ENCODE data around the gene AUTS2. TPM values are rescaled to one million over a fixed set of nuclear protein-coding genes. Genes with fewer than 3 reads are reported as not detected.

AUTS2 gene
- total RNA-seq, 5 donors from 2014 or later (not counting 1 experiment from before 2014, with no cell fraction given), result 10.6 to 66.2 (median 37.6) TPM

- Mint-ChIP-seq H3K27me3 (peaks cover 0 to 3% of the 10 kb centered on the region in 2 donors), H3K36me3 (no peaks in the 10 kb centered on the region), H3K4me3 (no peak overlapping the region), H3K9me3 (no peaks in the 10 kb centered on the region), H3K4me1 (no peaks in the 10 kb centered on the region), H3K27ac (no peak overlapping the region)
- no peak overlapping the region for H3K27ac ChIP-seq (ENCODE audit: low read length)
- no peak overlapping the region for H3K4me3 ChIP-seq (ENCODE audit: control insufficient read depth in 1 of 2, extremely low read depth in 1 of 2, low read length in 1 of 2)
- no peaks in the 10 kb centered on the region for H3K9me3 ChIP-seq
- ATAC-seq (replicated peaks in 1 of 4) (no peak), DNase-seq (no peak)
- no peaks in the 10 kb centered on the region for H3K27me3 ChIP-seq (replicated peaks in 1 of 2; ENCODE audit: control insufficient read depth in 2 of 2, extremely low read depth in 1 of 2, insufficient read depth in 2 of 2, low read length in 1 of 2)
- no peaks in the 10 kb centered on the region for H3K4me1 ChIP-seq (ENCODE audit: control insufficient read depth in 1 of 2, extremely low read depth in 1 of 2, insufficient read depth in 2 of 2, low read length in 2 of 2)
- ChIA-PET POLR2A (interaction anchor here in 1 of 2 donors (0.7 kb wide), 1 partner anchor 1114 kb away, joined by 3 read pairs; no protein-coding TSS in a partner anchor), CTCF (no interaction called here)
- WGBS (ENCODE audit: insufficient coverage), result 70% methylated on average over 2 of the region's 4 CpGs
- no peaks in the 10 kb centered on the region for H3K36me3 ChIP-seq (ENCODE audit: control insufficient read depth in 2 of 2, extremely low read depth in 1 of 2, insufficient read depth in 1 of 2, low read length in 1 of 2)
Measured at GRCh38 chr7:69635555-69636185, 37.4 kb downstream of the AUTS2 start.

- Histone ChIP-seq H3K9me3 (no peaks in the 10 kb centered on the region), H3K4me1 (ENCODE audit: control insufficient read depth in 1 of 2, extremely low read depth in 1 of 2, insufficient read depth in 2 of 2, low read length in 2 of 2) (no peaks in the 10 kb centered on the region), H3K27me3 (replicated peaks in 1 of 2; ENCODE audit: control insufficient read depth in 2 of 2, extremely low read depth in 1 of 2, insufficient read depth in 2 of 2, low read length in 1 of 2) (no peaks in the 10 kb centered on the region), H3K27ac (ENCODE audit: low read length) (no peak overlapping the region), H3K36me3 (ENCODE audit: control insufficient read depth in 2 of 2, extremely low read depth in 1 of 2, insufficient read depth in 1 of 2, low read length in 1 of 2) (no peaks in the 10 kb centered on the region), H3K4me3 (ENCODE audit: control insufficient read depth in 1 of 2, extremely low read depth in 1 of 2, low read length in 1 of 2) (no peak overlapping the region)
- DNase-seq, result no peak
- POLR2A ChIA-PET, result no interaction called here
- no CpG with 5 or more reads among the region's 1 CpG for whole genome bisulfite sequencing (ENCODE audit: insufficient coverage)
- Mint-ChIP-seq H3K27me3 (peaks cover 0 to 3% of the 10 kb centered on the region in 2 donors), H3K27ac (no peak overlapping the region), H3K36me3 (no peaks in the 10 kb centered on the region), H3K9me3 (no peaks in the 10 kb centered on the region), H3K4me1 (no peaks in the 10 kb centered on the region), H3K4me3 (no peak overlapping the region)
- ATAC-seq (replicated peaks in 1 of 4), result no peak
- CTCF ChIA-PET, result no interaction called here
Measured at GRCh38 chr7:69638674-69639073, 40.4 kb downstream of the AUTS2 start.

GRCh38 chr7:69640216-69640615 lies 41.9 kb downstream of the AUTS2 start:
- Mint-ChIP-seq H3K9me3 (no peaks in the 10 kb centered on the region), H3K4me3 (no peak overlapping the region), H3K4me1 (no peaks in the 10 kb centered on the region), H3K36me3 (no peaks in the 10 kb centered on the region), H3K27me3 (peaks cover 0 to 3% of the 10 kb centered on the region in 2 donors), H3K27ac (no peak overlapping the region)
- POLR2A ChIA-PET, result no interaction called here
- H3K4me1 ChIP-seq (ENCODE audit: control insufficient read depth in 1 of 2, extremely low read depth in 1 of 2, insufficient read depth in 2 of 2, low read length in 2 of 2), result no peaks in the 10 kb centered on the region
- H3K36me3 ChIP-seq (ENCODE audit: control insufficient read depth in 2 of 2, extremely low read depth in 1 of 2, insufficient read depth in 1 of 2, low read length in 1 of 2), result no peaks in the 10 kb centered on the region
- H3K4me3 ChIP-seq (ENCODE audit: control insufficient read depth in 1 of 2, extremely low read depth in 1 of 2, low read length in 1 of 2), result no peak overlapping the region
- no peaks in the 10 kb centered on the region for H3K9me3 ChIP-seq
- CTCF ChIA-PET, result no interaction called here
- no peak for DNase-seq
- WGBS (ENCODE audit: insufficient coverage), result no CpG with 5 or more reads among the region's 3 CpGs
- no peak for ATAC-seq (replicated peaks in 1 of 4)
- H3K27me3 ChIP-seq (replicated peaks in 1 of 2; ENCODE audit: control insufficient read depth in 2 of 2, extremely low read depth in 1 of 2, insufficient read depth in 2 of 2, low read length in 1 of 2), result no peaks in the 10 kb centered on the region
- no peak overlapping the region for H3K27ac ChIP-seq (ENCODE audit: low read length)

- H3K9me3 Mint-ChIP-seq, result no peaks in the 10 kb centered on the region
- H3K36me3 ChIP-seq (ENCODE audit: control insufficient read depth in 2 of 2, extremely low read depth in 1 of 2, insufficient read depth in 1 of 2, low read length in 1 of 2), result no peaks in the 10 kb centered on the region
- H3K4me1 Mint-ChIP-seq, result no peaks in the 10 kb centered on the region
- H3K4me3 ChIP-seq (ENCODE audit: control insufficient read depth in 1 of 2, extremely low read depth in 1 of 2, low read length in 1 of 2), result no peak overlapping the region
- ATAC-seq (replicated peaks in 1 of 4) (no peak), DNase-seq (no peak)
- no CpG with 5 or more reads among the region's 5 CpGs for WGBS (ENCODE audit: insufficient coverage)
- no peak overlapping the region for H3K27ac ChIP-seq (ENCODE audit: low read length)
- ChIA-PET POLR2A (no interaction called here), CTCF (no interaction called here)
- H3K27ac Mint-ChIP-seq, result no peak overlapping the region
- H3K4me1 ChIP-seq (ENCODE audit: control insufficient read depth in 1 of 2, extremely low read depth in 1 of 2, insufficient read depth in 2 of 2, low read length in 2 of 2), result no peaks in the 10 kb centered on the region
- no peaks in the 10 kb centered on the region for H3K36me3 Mint-ChIP-seq
- no peaks in the 10 kb centered on the region for H3K27me3 Mint-ChIP-seq
- no peak overlapping the region for H3K4me3 Mint-ChIP-seq
- H3K9me3 ChIP-seq, result no peaks in the 10 kb centered on the region
- H3K27me3 ChIP-seq (replicated peaks in 1 of 2; ENCODE audit: control insufficient read depth in 2 of 2, extremely low read depth in 1 of 2, insufficient read depth in 2 of 2, low read length in 1 of 2), result no peaks in the 10 kb centered on the region
Measured at GRCh38 chr7:69640925-69641594, 42.8 kb downstream of the AUTS2 start.

GRCh38 chr7:69643265-69643664 lies 45.0 kb downstream of the AUTS2 start:
- peaks cover 0 to 2% (median 0%) of the 10 kb centered on the region in 3 donors for H3K4me1 Mint-ChIP-seq
- H3K4me3 ChIP-seq (ENCODE audit: control insufficient read depth in 1 of 2, extremely low read depth in 1 of 2, low read length in 1 of 2), result no peak overlapping the region
- no peaks in the 10 kb centered on the region for H3K36me3 Mint-ChIP-seq
- 57% methylated on average over 1 of the region's 4 CpGs for WGBS (ENCODE audit: insufficient coverage)
- DNase-seq, result no peak
- ChIA-PET CTCF (no interaction called here), POLR2A (no interaction called here)
- H3K27ac Mint-ChIP-seq, result no peak overlapping the region
- H3K4me3 Mint-ChIP-seq, result no peak overlapping the region
- no peaks in the 10 kb centered on the region for H3K4me1 ChIP-seq (ENCODE audit: control insufficient read depth in 1 of 2, extremely low read depth in 1 of 2, insufficient read depth in 2 of 2, low read length in 2 of 2)
- no peak overlapping the region for H3K27ac ChIP-seq (ENCODE audit: low read length)
- ATAC-seq (replicated peaks in 1 of 4), result no peak
- no peaks in the 10 kb centered on the region for H3K27me3 Mint-ChIP-seq
- no peaks in the 10 kb centered on the region for H3K9me3 Mint-ChIP-seq
- no peaks in the 10 kb centered on the region for H3K36me3 ChIP-seq (ENCODE audit: control insufficient read depth in 2 of 2, extremely low read depth in 1 of 2, insufficient read depth in 1 of 2, low read length in 1 of 2)
- H3K27me3 ChIP-seq (replicated peaks in 1 of 2; ENCODE audit: control insufficient read depth in 2 of 2, extremely low read depth in 1 of 2, insufficient read depth in 2 of 2, low read length in 1 of 2), result no peaks in the 10 kb centered on the region
- no peaks in the 10 kb centered on the region for H3K9me3 ChIP-seq

- WGBS (ENCODE audit: insufficient coverage), result 85% methylated on average over 2 of the region's 3 CpGs
Measured at GRCh38 chr7:69643708-69644445, 45.6 kb downstream of the AUTS2 start.

More at GRCh38 chr7:69643708-69644445, 45.6 kb downstream of the AUTS2 start:
- H3K4me1 ChIP-seq (ENCODE audit: control insufficient read depth in 1 of 2, extremely low read depth in 1 of 2, insufficient read depth in 2 of 2, low read length in 2 of 2), result no peaks in the 10 kb centered on the region
- no peaks in the 10 kb centered on the region for H3K9me3 ChIP-seq
- Mint-ChIP-seq H3K27ac (no peak overlapping the region), H3K36me3 (no peaks in the 10 kb centered on the region), H3K4me3 (no peak overlapping the region), H3K4me1 (peaks cover 0 to 2% (median 0%) of the 10 kb centered on the region in 3 donors), H3K27me3 (peaks cover 0 to 3% of the 10 kb centered on the region in 2 donors), H3K9me3 (no peaks in the 10 kb centered on the region)
- no peaks in the 10 kb centered on the region for H3K36me3 ChIP-seq (ENCODE audit: control insufficient read depth in 2 of 2, extremely low read depth in 1 of 2, insufficient read depth in 1 of 2, low read length in 1 of 2)
- no peak for ATAC-seq (replicated peaks in 1 of 4)
- no peak overlapping the region for H3K27ac ChIP-seq (ENCODE audit: low read length)
- CTCF ChIA-PET, result no interaction called here
- H3K4me3 ChIP-seq (ENCODE audit: control insufficient read depth in 1 of 2, extremely low read depth in 1 of 2, low read length in 1 of 2), result no peak overlapping the region
- H3K27me3 ChIP-seq (replicated peaks in 1 of 2; ENCODE audit: control insufficient read depth in 2 of 2, extremely low read depth in 1 of 2, insufficient read depth in 2 of 2, low read length in 1 of 2), result no peaks in the 10 kb centered on the region
- no peak for DNase-seq
- POLR2A ChIA-PET, result no interaction called here

All from T-cell (primary cell).